ENCODE measurements around the gene MPL.

Gene MPL

DNA sequence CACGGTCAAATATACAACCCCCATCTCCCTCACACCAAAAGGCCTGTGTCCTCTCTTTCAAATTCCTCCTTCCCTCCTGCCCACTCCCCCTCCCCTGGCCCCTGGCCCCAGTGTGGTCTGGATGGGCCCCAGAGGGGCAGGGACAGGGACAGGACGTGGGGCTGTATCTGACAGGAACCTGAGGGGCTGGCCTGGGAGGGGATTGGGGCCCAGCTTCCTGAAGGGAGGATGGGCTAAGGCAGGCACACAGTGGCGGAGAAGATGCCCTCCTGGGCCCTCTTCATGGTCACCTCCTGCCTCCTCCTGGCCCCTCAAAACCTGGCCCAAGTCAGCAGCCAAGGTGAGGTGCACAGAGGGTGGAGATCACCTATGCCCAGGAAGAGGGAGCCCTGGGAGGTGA is at the start of gene MPL:
MPL (plus strand) TSS at position 231 of the 400 bp plus-strand sequence; CDS start at position 262, 31 bp downstream.
- DNase-seq (ENCODE audit: low spot score) (no peak), FAIRE-seq (no peak)

GRCh38 chr1:43288058-43288784 is 49.4 kb upstream of the MPL start:
- no peak for DNase-seq (ENCODE audit: low spot score)
- no peak for FAIRE-seq

GRCh38 chr1:43288785-43289706 is 48.6 kb upstream of the MPL start:
- no peak for DNase-seq (ENCODE audit: low spot score)
- no peak for FAIRE-seq

- DNase-seq (ENCODE audit: low spot score): no peak
- FAIRE-seq: no peak
Observed at GRCh38 chr1:43292216-43292615, 45.4 kb upstream of the MPL start.

GRCh38 chr1:43292679-43293078 is 44.9 kb upstream of the MPL start:
- DNase-seq (ENCODE audit: low spot score): no peak
- FAIRE-seq: no peak

GRCh38 chr1:43293176-43293575 is 44.4 kb upstream of the MPL start:
- FAIRE-seq: no peak
- DNase-seq (ENCODE audit: low spot score): no peak

DNA sequence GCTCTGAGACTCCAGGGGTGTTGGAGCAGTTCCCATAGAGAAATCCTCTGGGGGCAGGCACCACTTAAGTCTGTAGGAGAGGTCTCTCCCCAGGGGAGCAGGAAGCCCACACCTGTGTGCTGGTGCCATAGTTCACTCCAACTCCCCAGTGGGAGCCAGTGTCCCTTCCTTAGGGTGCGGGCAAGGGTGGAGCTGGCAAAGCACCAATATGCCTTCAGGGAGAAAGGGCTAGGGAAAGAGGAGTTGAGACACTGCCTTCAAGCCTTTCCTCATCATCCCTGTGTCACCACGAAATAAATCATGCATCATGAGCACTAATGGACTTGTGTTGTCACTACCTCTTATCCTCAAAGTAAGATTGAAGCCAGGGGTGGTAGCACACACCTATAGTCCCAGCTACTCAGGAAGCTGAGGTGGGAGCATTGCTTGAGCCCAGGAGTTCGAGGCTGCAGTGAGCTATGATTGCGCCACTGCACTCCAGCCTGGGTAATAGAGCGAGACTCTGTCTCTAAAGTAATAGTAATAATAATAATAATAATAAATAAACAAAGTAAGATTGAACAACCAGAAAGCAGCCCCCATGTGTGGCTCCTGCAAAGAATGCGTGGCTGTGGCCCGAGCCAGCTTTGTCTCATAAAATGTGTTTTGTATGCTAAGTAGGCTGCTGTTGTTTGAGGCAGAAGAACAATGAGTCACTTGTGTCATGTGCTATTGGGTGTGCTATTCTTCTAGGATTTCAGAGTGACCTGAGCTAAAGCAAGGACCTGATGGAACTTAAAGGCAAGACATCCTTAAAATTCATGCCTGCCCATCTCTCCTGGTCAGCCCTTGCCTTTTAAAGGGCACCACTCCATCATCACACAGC is 43.5 kb upstream of the MPL start:
- FAIRE-seq (no peak), DNase-seq (ENCODE audit: low spot score) (no peak)

- DNase-seq (ENCODE audit: low spot score) (no peak), FAIRE-seq (no peak)
Observed at GRCh38 chr1:43294761-43295160, 42.9 kb upstream of the MPL start.

DNA sequence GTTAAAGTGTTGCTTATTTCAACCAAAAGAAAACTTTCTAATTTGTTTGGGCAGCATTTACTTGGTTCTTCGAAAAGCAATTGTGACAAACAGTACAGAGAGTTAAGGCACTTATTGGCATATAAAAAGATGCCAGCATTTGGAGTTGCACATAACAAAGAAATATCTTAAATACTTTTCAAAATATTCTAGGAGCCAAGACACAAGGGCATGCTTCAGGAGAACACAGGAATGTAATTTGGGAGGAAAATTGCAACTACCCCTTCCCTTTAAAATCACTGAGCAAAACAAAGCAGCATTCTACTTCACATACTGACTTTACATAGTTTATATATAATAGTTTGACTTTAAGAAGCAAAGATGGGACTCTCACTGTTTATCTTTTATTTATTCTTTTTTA is 41.4 kb upstream of the MPL start:
- DNase-seq (ENCODE audit: low spot score): no peak
- no peak for FAIRE-seq

DNA sequence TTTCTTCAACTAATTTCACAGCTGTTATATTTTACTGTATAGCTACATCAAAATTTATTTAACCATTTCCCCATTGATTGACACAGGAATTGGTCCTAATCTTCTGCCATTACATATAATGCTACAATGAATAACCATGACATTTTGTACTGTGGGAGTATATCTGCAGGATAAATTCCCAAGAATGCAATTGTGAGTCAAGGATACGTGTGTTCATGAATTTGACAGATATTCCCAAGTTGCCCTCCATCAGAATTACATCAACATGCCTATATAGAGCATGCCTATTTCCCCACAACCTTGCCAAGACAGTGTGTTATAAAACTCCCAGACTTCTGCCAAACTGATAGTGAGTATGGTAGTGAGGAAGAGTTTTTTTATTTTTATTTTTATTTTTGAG is 39.6 kb upstream of the MPL start:
- no peak for FAIRE-seq
- no peak for DNase-seq (ENCODE audit: low spot score)

DNA sequence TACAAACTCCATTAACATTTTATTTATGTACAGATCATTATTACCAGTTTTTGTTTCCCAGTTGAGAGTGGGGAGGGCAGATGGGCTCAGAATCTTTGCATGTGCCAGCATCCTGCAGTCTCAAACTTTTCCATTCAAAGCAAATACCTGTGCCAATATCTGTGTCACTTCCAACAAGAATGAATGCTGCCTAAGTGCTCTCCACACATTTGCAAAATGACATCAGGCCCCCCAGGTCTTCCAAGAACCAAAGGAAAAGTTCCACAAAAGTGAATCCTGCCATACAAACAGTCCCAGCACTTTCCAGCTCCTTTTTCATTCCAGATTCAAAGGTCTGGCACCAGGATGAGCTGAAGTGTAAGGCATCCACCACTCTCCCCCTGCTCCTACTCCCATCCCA is 38.5 kb upstream of the MPL start:
- DNase-seq (ENCODE audit: low spot score): no peak
- FAIRE-seq: no peak

DNA sequence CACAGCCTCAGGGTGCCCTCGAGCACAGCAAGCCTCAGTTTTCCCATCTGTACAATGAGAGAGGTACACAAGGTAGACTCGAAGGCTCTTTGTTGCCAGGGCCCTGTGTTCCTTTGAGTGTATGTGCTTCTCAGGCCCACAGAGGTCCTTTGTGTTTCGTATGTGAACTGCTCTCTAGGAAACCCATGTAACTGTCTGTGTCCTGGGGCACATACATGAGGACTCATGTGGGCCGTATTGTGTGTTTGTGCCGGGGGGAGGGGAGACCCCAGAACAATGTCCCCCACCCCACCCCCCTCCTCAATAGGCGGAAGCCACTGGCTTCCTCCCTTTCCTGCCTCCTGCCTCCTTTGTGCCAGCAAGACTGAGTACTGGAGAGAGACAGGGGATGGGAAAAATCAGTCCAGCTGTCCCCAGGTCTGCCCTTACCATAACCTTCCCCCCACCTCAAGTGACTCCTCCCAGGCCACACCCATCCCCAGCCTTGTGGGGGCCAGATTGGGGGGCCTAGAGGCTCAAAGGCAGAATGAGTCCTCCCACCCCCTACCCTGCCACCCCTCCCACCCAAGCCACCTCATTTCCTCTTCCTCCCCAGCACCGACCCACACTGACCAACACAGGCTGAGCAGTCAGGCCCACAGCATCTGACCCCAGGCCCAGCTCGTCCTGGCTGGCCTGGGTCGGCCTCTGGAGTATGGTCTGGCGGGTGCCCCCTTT is 37.1 kb upstream of the MPL start, which contains the start of gene TIE1:
TIE1 (plus strand) TSS at position 605 of the 717 bp plus-strand sequence; CDS start at position 695, 90 bp downstream.
- DNase-seq (ENCODE audit: low spot score): no peak
- no peak for FAIRE-seq

DNA sequence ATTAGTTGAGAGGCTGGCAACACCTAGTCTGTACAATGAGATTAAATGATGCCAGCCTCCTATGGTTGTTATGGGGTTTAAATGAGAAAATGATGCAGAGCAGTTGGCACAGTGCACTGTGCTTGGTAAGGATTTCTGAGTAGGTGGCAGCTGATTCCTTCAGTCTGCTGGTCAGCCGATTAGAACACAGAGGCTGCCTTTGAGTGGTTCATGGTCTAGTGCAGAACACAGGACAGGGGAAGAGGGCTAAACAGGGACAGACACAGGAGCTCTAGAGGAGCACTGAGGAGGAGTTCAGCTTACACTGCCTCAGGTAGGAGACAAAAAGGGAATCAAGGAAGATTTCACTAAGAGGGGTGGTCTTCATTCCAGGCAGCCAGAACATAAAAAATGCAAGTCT is 35.4 kb upstream of the MPL start:
- DNase-seq (ENCODE audit: low spot score): no peak
- FAIRE-seq: no peak

DNA sequence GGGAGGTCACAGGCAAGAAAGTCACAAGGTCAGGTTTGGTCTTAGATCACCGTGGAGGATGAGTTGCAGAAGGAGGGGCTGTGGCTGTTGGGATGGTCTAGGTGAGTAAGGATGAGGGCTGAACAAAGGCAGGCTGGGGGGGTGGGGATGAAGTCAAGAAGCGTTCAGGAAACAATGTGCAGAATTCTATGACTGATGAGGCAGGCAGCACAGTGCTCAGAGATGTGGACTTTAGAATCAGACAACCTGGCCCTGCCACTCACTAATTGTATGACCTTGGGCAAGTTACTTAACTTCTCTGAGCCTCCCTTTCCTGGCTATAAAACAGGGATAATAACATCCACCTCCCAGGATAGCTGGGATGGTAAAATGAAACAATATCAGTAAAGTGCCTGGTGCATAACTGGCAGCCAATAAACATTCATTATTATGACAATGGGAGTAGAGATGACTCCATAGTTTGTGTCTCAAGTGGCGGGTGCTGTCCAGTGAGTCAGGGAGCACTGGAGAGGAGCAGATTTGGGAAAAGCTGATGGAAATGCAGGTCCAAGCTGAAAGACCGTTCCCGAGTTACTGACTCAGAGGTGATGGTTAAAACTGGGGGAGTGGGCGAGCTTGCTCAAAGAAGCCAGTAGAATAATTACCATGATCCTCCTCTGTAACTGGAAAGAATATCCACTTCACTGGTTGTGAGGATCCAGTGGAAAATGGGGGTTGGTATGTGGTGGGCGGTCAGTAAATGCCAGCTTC is 34.7 kb upstream of the MPL start:
- no peak for FAIRE-seq
- no peak for DNase-seq (ENCODE audit: low spot score)

DNA sequence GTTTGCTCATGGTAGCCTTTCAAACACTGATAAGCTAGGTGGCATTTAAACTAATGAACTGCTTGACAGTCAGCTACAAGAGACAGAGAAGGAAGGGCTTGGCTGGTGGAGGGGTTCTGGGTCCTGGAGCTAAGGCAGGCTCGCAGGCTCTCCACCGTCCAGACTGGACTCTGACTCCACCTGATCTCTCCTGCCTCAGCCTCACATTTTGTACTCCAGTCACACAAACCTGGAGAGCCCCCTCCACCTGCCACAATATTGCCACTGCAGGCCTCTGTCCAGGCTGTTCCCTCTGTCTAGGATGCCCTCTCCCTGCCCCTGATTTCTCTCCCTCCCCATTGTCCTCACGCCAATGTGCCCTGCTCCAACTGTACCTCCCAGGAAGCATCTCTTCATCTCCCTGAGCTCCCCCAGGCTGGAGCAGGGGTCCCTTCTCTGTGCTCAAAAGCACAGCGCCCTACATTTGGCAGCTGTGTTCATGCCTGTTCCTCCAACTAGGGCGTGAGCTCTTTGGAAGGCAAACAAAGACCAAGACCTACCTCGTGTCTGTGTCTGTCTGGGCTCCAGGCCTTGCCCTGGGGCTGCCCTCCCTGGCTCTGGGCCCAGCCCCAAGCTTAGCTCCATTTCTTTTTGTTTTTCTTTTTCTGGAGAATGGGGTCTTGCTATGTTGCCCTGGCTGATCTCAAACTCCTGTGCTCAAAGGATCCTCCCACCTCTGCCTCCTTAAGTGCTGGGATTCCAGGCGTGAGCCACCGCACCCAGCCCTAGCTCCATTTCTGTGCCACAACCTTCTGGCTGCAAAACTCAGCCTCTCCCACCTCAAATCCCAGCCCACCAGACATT is 33.9 kb upstream of the MPL start:
- FAIRE-seq (no peak), DNase-seq (ENCODE audit: low spot score) (no peak)

- FAIRE-seq (no peak), DNase-seq (ENCODE audit: low spot score) (no peak)
Observed at GRCh38 chr1:43304314-43304681, 33.3 kb upstream of the MPL start.

DNA sequence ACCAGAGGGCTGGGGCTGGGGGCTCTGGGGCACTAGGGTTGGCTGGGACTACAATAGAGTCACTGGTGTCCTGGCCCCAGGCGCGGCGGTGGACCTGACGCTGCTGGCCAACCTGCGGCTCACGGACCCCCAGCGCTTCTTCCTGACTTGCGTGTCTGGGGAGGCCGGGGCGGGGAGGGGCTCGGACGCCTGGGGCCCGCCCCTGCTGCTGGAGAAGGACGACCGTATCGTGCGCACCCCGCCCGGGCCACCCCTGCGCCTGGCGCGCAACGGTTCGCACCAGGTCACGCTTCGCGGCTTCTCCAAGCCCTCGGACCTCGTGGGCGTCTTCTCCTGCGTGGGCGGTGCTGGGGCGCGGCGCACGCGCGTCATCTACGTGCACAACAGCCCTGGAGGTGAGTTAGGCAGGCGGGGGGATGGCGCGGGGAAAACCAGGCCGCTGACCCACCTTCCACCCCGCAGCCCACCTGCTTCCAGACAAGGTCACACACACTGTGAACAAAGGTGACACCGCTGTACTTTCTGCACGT is 32.8 kb upstream of the MPL start:
- FAIRE-seq (no peak), DNase-seq (ENCODE audit: low spot score) (no peak)

- FAIRE-seq: no peak
- no peak for DNase-seq (ENCODE audit: low spot score)
Observed at GRCh38 chr1:43305461-43305860, 32.2 kb upstream of the MPL start.
